ENCODE data around the gene GUCA1C. TPM values are rescaled to one million over a fixed set of nuclear protein-coding genes. Genes with fewer than 3 reads are reported as not detected.

The GUCA1C gene
- total RNA-seq, 1 experiment from 2014 or later, result not detected

GRCh38 chr3:108976058-108976457 is 22.4 kb upstream of the GUCA1C start:
- H3K4me3 Mint-ChIP-seq (ENCODE audit: unreplicated experiment), result no peak overlapping the region
- POLR2A ChIA-PET, result no interaction called here
- H3K36me3 Mint-ChIP-seq (ENCODE audit: insufficient read depth, unreplicated experiment), result no peaks in the 10 kb centered on the region
- DNase-seq (ENCODE audit: unreplicated experiment), result no peak
- CTCF ChIA-PET, result interaction anchor here (1.3 kb wide), 1 partner anchor 60 kb away, joined by 4 read pairs; no protein-coding TSS in a partner anchor
- no TSS peak for BruUV-seq (replicated peaks)
- intact Hi-C loops (cut with micrococcal nuclease), result no loop called here
- H3K4me1 Mint-ChIP-seq (ENCODE audit: insufficient read depth, unreplicated experiment), result no peaks in the 10 kb centered on the region
- no peak overlapping the region for H3K27ac Mint-ChIP-seq (ENCODE audit: low read depth, unreplicated experiment)
- H3K9me3 Mint-ChIP-seq (ENCODE audit: unreplicated experiment), result no peaks in the 10 kb centered on the region
- H3K27me3 Mint-ChIP-seq (ENCODE audit: insufficient read depth, unreplicated experiment), result no peaks in the 10 kb centered on the region
- TF ChIP-seq CTCF (IDR thresholded peaks at IDR 0.05; ENCODE audit: unreplicated experiment), result no peak

GRCh38 chr3:108973019-108973418 is 19.3 kb upstream of the GUCA1C start:
- no peak overlapping the region for H3K4me3 Mint-ChIP-seq (ENCODE audit: unreplicated experiment)

GRCh38 chr3:108972482-108972881 is 18.8 kb upstream of the GUCA1C start:
- Mint-ChIP-seq H3K4me3 (ENCODE audit: unreplicated experiment) (no peak overlapping the region), H3K9me3 (ENCODE audit: unreplicated experiment) (no peaks in the 10 kb centered on the region), H3K27ac (ENCODE audit: low read depth, unreplicated experiment) (no peak overlapping the region), H3K27me3 (ENCODE audit: insufficient read depth, unreplicated experiment) (no peaks in the 10 kb centered on the region), H3K4me1 (ENCODE audit: insufficient read depth, unreplicated experiment) (no peaks in the 10 kb centered on the region), H3K36me3 (ENCODE audit: insufficient read depth, unreplicated experiment) (no peaks in the 10 kb centered on the region)
- no peak for DNase-seq (ENCODE audit: unreplicated experiment)
- no TSS peak for BruUV-seq (replicated peaks)
- intact Hi-C loops (cut with micrococcal nuclease), result no loop called here
- no peak for TF ChIP-seq CTCF (IDR thresholded peaks at IDR 0.05; ENCODE audit: unreplicated experiment)
- ChIA-PET POLR2A (interaction anchor here (0.6 kb wide), 1 partner anchor 15 kb away, joined by 3 read pairs; no protein-coding TSS in a partner anchor), CTCF (interaction anchor here (1.6 kb wide), 1 partner anchor 51 kb away, joined by 7 read pairs; no protein-coding TSS in a partner anchor)

More at GRCh38 chr3:108973019-108973418, 19.3 kb upstream of the GUCA1C start:
- Mint-ChIP-seq H3K27ac (ENCODE audit: low read depth, unreplicated experiment) (no peak overlapping the region), H3K36me3 (ENCODE audit: insufficient read depth, unreplicated experiment) (no peaks in the 10 kb centered on the region), H3K27me3 (ENCODE audit: insufficient read depth, unreplicated experiment) (no peaks in the 10 kb centered on the region), H3K4me1 (ENCODE audit: insufficient read depth, unreplicated experiment) (no peaks in the 10 kb centered on the region), H3K9me3 (ENCODE audit: unreplicated experiment) (no peaks in the 10 kb centered on the region)
- BruUV-seq (replicated peaks), result no TSS peak
- ChIA-PET CTCF (interaction anchor here (0.6 to 1.6 kb wide), 2 partner anchors 51 to 845 kb away, joined by 3 to 7 read pairs; no protein-coding TSS in a partner anchor), POLR2A (no interaction called here)
- DNase-seq (ENCODE audit: unreplicated experiment), result no peak
- intact Hi-C loops (cut with micrococcal nuclease), result no loop called here
- TF ChIP-seq CTCF (IDR thresholded peaks at IDR 0.05; ENCODE audit: unreplicated experiment), result no peak

- Mint-ChIP-seq H3K4me1 (ENCODE audit: insufficient read depth, unreplicated experiment) (no peaks in the 10 kb centered on the region), H3K9me3 (ENCODE audit: unreplicated experiment) (no peaks in the 10 kb centered on the region), H3K27me3 (ENCODE audit: insufficient read depth, unreplicated experiment) (no peaks in the 10 kb centered on the region), H3K36me3 (ENCODE audit: insufficient read depth, unreplicated experiment) (no peaks in the 10 kb centered on the region), H3K4me3 (ENCODE audit: unreplicated experiment) (no peak overlapping the region), H3K27ac (ENCODE audit: low read depth, unreplicated experiment) (no peak overlapping the region)
- CTCF ChIA-PET, result interaction anchor here (0.7 to 1.4 kb wide), 4 partner anchors 22 to 111 kb away, joined by 3 to 4 read pairs (median 3); no protein-coding TSS in a partner anchor
- intact Hi-C loops (cut with micrococcal nuclease), result no loop called here
- no TSS peak for BruUV-seq (replicated peaks)
- TF ChIP-seq CTCF (IDR thresholded peaks at IDR 0.05; ENCODE audit: unreplicated experiment), result no peak
- POLR2A ChIA-PET, result no interaction called here
- no peak for DNase-seq (ENCODE audit: unreplicated experiment)
These were observed 16.9 kb upstream of the GUCA1C start for GRCh38 chr3:108970561-108970960.
